T47D (cell line): ENCODE data around the gene MYO9A.
"Not testable (repeated sequence)": the region's sequence is repeated elsewhere in the genome, so short reads cannot be mapped to it uniquely, and the experiment has no call there.

ENCODE experiments used
- DNase-seq, 2 experiments: peaks; one replicate each; pipeline versions ENCODE4 v3.0.0 to v3.0.0-alpha.2; 2011 to 2012; ENCODE audit warnings: low read depth in 1 of 2, low spot score in 1 of 2
- JUND ChIP-seq: IDR thresholded peaks from 2 replicates; pipeline ENCODE4 v1.6.1; 2012; ENCODE audit warnings: low read depth
- in situ Hi-C: cut with HindIII; loops from 2 replicates; pipeline ENCODE4 v1.10.0; 2016; ENCODE audit warnings: low sequenced_read_pairs, low pct_unique_long_range_greater_than_20kb

The MYO9A gene

DNA sequence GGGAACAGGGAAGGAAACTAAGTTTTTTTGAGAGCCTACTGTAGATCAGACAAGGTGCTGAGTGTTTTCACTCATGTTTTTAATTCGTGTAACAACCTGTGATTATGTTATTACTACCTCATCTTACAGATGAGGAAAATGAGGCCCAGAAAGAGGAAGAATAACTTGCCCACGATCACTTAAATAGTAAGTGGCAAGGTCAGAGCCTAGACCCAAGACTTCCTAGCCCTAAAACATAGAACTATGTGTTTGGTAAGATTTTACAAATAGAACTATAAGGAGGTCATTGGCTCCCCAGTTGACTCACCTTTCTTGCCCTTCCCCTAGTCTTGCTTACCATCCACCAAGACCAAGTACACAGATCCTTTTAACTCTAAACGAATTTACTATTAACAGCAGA, 14.0 kb upstream of the MYO9A start:
- in situ Hi-C loops, result no loop called here
- no peak for DNase-seq
- no peak for TF ChIP-seq JUND

DNA sequence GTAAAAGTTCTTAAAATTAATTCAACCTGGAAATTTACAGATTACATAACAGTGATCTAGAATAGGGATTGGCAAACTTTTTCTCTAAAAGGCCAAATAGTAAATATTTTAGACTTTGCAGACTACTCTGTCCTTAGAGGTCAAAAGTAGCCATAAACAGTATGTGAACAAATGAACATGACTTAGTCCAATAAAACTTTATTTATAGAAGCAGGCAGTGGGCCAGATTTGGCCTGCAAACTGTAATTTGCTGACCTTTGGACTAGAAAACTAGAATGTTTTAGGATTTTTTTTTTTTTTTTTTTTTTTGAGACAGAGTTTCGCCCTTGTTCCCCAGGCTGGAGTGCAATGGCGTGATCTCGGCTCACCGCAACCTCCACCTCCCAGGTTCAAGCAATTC, 12.3 kb upstream of the MYO9A start:
- in situ Hi-C loops, result no loop called here
- no peak for DNase-seq
- no peak for TF ChIP-seq JUND

GRCh38 chr15:72128359-72128758, 10.4 kb upstream of the MYO9A start:
- no peak for TF ChIP-seq JUND
- in situ Hi-C loops, result no loop called here
- no peak for DNase-seq

GRCh38 chr15:72127724-72128322, 9.9 kb upstream of the MYO9A start:
- in situ Hi-C loops, result no loop called here
- TF ChIP-seq JUND, result no peak
- DNase-seq, result no peak

DNA sequence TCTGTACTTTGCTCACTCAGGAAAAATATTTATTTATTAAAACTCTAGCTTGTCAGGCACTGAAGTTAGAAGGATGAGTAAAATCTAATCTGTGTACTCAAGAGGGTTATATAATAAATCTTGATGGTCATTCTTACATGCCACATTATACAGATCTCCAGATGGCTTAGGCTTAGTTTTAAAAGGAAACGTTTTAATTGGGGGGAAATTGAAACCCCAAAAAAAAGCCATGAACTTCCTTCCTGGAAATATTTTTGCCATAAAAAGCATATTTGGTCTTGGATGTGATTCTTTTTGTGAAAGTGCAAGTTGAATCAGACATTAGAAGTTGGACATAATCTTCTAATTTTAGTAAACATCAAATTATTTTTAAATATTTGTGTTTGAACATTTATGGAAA, 6.3 kb upstream of the MYO9A start:
- DNase-seq, result no peak
- no peak for TF ChIP-seq JUND
- in situ Hi-C loops, result no loop called here

GRCh38 chr15:72117486-72118016, 399 bp downstream of the MYO9A start:
- peak; percentile 56 to 79 for DNase-seq
- in situ Hi-C loops, result no loop called here
- TF ChIP-seq JUND, result no peak

DNA sequence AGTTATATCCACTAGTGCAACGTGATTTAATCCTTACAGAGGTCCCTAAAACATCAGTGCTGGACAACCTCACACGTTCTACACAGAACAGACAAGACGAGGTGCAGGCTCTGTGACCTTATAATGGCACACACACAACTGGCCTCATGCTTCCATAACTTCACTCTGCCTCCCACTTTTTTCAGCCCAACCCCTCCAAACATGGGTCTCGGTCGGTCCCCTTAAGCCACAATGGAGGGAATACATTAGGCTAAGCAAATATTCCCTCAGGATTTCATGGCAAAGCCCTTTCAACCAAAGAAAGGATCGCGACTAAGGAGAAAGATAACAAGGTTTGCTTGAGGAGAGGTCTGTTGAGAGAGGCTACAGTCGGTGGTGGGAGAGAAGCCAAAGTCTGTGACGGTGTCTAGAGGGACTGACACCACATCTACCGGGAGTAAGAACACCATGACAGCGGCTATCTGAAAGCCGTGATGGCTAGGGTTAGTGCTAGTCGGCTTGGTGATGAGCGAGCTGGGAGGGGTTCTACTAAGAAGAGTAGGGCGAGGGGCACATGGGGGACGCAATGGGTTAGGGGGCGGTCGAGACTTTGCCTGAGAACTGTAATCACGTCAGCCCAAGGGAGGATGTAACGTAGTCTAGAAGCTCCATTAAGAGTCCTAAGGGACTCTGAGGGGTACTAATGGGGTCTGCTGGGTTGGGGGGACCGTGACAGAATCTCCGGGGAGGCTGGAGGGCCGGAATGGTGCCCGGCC, 1.0 kb downstream of the MYO9A start:
- in situ Hi-C loops, result no loop called here
- TF ChIP-seq JUND, result no peak
- DNase-seq, result peak in 1 of 2 experiments; percentile 23

DNA sequence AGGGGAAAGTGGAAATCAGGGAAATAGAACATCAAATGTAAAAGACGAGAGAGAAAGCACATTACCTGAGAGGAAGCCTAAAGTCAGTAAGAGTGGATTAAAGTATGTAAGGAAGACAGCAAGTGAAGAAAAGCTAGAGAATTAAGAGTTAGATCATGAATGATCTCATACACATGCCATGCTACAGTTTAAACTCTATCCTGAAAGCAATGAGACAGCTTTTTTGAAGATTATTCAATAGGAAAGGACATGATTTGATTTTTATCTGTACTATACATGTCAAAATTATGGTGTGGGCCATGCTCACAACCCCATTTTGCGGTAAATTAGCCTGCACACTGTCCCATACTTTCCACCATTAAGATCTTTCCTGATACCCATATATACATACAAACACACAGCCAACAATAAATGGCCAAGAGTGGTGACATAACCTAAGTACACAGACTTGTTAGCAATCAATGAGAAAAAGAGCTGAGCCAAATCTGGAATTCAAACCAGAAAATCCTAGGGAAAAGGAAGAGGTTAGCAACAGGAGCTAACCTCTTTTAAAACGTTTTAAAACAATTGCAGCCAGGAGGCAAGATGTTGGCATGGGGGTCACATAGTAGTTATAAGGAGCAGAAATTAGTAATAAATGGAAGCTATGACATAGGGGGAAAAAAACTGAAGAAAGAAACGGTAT, 4.5 kb downstream of the MYO9A start:
- TF ChIP-seq JUND, result no peak
- peak in 1 of 2 experiments; percentile 26 for DNase-seq
- in situ Hi-C loops, result no loop called here

- no peak for TF ChIP-seq JUND
- in situ Hi-C loops, result no loop called here
Measured at GRCh38 chr15:72112805-72113204, 5.1 kb downstream of the MYO9A start.

DNA sequence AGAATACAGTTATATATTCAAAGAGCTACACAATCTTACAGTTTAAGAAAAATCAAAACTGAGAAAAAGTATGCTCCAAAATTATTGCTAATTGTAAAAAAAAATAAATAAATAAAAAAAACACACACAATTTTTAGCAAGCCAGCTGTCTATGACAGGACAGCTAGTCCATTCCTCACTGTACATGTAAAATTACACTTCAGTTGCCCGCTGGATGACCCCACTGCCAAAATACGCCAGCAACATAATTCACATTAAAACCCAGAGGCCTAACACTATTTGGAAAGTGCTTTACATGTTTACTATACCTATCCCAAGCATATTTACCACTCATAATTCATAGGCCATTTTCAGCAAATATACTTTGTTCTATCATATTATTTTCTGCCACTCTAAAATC, 5.8 kb downstream of the MYO9A start:
- DNase-seq, result no peak
- TF ChIP-seq JUND, result no peak
- in situ Hi-C loops, result no loop called here

More at GRCh38 chr15:72112805-72113204, 5.1 kb downstream of the MYO9A start:
- no peak for DNase-seq

GRCh38 chr15:72110355-72110754, 7.6 kb downstream of the MYO9A start:
- TF ChIP-seq JUND, result no peak
- in situ Hi-C loops, result no loop called here
- DNase-seq, result no peak

DNA sequence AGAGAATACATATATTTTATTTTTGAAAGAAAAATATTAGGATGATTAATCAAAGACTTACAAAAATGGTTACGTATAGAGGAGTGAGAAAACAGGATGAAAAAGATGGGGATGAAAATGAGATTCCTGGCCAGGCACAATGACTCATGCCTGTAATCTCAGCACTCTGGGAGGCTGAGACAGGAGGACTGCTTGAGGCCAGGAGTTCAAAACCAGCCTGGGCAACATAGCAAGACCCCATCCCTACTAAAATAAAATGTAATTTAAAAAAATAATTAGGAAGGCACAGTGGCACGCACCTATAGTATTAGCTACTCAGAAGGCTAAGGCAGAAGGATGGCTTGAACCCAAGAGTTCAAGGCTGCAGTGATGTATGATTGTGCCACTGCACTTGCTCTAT, 11.9 kb downstream of the MYO9A start:
- no peak for DNase-seq
- in situ Hi-C loops, result no loop called here
- TF ChIP-seq JUND, result no peak

DNA sequence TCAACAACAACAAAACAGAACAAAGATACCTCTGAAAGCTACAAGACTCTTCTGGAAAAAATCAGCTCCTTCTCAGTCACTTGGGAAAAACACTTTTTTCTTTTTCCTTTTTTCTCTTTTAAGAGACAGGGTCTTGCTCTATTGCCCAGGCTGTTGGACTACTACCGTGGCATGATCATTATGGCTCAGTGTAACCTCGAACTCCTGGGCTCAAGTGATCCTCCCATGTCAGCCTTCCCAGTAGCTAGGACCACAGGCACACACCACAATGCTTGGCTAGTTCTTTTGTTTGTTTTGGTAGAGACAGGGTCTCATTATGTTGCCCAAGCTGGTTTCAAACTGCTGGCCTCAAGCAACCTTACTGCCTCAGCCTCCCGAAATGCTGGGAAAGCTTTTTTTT, 12.8 kb downstream of the MYO9A start:
- DNase-seq, result no peak
- in situ Hi-C loops, result no loop called here
- no peak for TF ChIP-seq JUND

GRCh38 chr15:72100551-72100950, 17.4 kb downstream of the MYO9A start:
- in situ Hi-C loops, DNase-seq: not testable (repeated sequence)
